Prostate gland (tissue), 2 donors: ENCODE data around the gene STK10. TPM values are rescaled to one million over a fixed set of nuclear protein-coding genes. Genes with fewer than 3 reads are reported as not detected.

Source experiments
- DNase-seq: peaks from one replicate; pipeline ENCODE4 v3.0.0-alpha.2; 2019; ENCODE audit warnings: low spot score
- H3K27ac ChIP-seq, 2 donors: fragments of 200-600 bp; sonication (generic); 2 replicates each; pipeline ENCODE4 v1.5.1; 2017 to 2019
- H3K27me3 ChIP-seq: fragments of 200-600 bp; sonication (generic); replicated peaks from 2 replicates; pipeline ENCODE4 v1.5.1; 2019; ENCODE audit not compliant: insufficient read depth
- H3K36me3 ChIP-seq, 2 donors: fragments of 200-600 bp; sonication (generic); 1 replicate in 1 of 2; 2 replicates in 1 of 2; pipeline versions ENCODE4 v1.5.1 to v1.8.1; 2017 to 2019
- H3K4me1 ChIP-seq: fragments of 200-600 bp; sonication (generic); replicated peaks from 2 replicates; pipeline ENCODE4 v1.5.1; 2019
- H3K4me3 ChIP-seq, 2 donors: fragments of 200-600 bp; sonication (generic); 2 replicates each; pipeline ENCODE4 v1.5.1; 2017 to 2019
- H3K9me3 ChIP-seq: fragments of 200-600 bp; sonication (generic); 2 replicates; pipeline ENCODE4 v1.5.1; 2017
- POLR2A ChIP-seq: fragments of 450-650 bp; IDR thresholded peaks from one replicate; pipeline ENCODE4 v1.6.1; 2016; ENCODE audit warnings: antibody characterized with exemption, mild to moderate bottlenecking
- POLR2AphosphoS5 ChIP-seq: sonication (generic); formaldehyde crosslinking; IDR thresholded peaks from one replicate; pipeline ENCODE4 v1.6.1; 2017; ENCODE audit warnings: antibody characterized with exemption
- WGBS: methylation state at CpG from one replicate; pipeline ENCODE4 v1.1.5; 2018; 5-methylcytosine and 5-hydroxymethylcytosine counted together
- intact Hi-C: fragments of 100-400 bp; cut with DNase I; formaldehyde crosslinking; loops from one replicate; pipeline ENCODE4 v1.14.2; 2022
- total RNA-seq, 2 donors: library from RNA; depleted of rRNA; stranded (reverse); fragments of >200 nt; gene quantifications; one replicate each; pipeline ENCODE4 v1.1.0, GENCODE V29; 2016
- TF ChIP-seq, protein P1 (sequence below), 4 experiments: fragments of 200-600 bp in 2 of 4; fragments of 450-650 bp in 2 of 4; sonication (generic) in 2 of 4; IDR thresholded peaks; 1 replicate in 3 of 4; 2 replicates in 1 of 4; pipeline ENCODE4 v1.5.1; 2016 to 2019; ENCODE audit warnings: antibody characterized with exemption in 4 of 4, mild to moderate bottlenecking in 2 of 4, moderate library complexity in 2 of 4

The STK10 gene
- total RNA-seq, 2 donors from 2014 or later = 4.6 to 73.3 TPM

DNA sequence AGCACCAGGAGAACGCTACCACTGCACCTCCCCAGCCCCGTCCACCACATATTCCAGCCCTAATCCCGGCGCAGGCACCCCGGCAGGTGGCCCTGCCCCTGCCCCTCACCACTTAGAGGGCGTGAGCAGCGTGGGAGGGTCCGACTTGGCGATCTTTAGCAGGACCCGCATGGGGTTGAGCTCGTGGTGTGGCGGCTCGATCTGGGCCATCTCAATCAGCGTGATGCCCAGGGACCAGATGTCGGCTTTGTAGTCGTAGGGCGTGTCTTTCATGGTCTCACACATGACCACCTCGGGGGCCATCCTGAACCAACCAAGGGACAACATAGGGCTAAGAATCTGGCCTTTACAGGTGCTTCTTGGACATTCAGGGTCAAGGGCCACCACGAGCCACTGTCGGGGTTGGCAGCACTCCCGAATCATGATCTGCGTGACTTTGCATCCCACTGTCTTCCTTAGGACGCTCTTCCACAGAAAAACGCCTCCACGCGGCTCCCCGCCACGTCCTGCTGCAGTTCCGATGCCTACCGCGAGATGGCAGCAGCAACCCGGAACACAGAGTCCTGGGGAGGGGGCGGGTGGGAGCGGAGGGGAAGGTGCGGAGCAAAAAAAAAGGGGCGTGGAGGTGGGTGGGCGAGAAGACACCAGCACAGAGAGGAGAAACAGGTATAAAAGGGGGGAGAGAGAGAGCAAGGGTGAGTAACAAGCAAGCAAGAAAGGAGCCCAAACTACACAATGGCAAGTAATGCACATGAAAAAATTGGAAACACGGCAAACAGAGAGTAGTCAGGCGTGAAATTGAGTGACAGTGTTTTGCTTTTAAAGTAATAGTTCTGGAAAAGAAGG, 81.3 kb downstream of the STK10 start:
- no peaks in the 10 kb centered on the region for H3K36me3 ChIP-seq
- TF ChIP-seq POLR2A (no peak), POLR2AphosphoS5 (peak; percentile 12)
- TF ChIP-seq, protein P1, sequence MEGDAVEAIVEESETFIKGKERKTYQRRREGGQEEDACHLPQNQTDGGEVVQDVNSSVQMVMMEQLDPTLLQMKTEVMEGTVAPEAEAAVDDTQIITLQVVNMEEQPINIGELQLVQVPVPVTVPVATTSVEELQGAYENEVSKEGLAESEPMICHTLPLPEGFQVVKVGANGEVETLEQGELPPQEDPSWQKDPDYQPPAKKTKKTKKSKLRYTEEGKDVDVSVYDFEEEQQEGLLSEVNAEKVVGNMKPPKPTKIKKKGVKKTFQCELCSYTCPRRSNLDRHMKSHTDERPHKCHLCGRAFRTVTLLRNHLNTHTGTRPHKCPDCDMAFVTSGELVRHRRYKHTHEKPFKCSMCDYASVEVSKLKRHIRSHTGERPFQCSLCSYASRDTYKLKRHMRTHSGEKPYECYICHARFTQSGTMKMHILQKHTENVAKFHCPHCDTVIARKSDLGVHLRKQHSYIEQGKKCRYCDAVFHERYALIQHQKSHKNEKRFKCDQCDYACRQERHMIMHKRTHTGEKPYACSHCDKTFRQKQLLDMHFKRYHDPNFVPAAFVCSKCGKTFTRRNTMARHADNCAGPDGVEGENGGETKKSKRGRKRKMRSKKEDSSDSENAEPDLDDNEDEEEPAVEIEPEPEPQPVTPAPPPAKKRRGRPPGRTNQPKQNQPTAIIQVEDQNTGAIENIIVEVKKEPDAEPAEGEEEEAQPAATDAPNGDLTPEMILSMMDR (IDR thresholded peaks at IDR 0.05) = peak; percentile 76 to 98 (median 89)
- WGBS = 25% methylated on average over 39 of the region's 39 CpGs
- intact Hi-C loops = loop anchor here (1.0 to 5.0 kb wide), 2 partner anchors 81 to 186 kb away; no protein-coding TSS in a partner anchor
- peaks cover 7% of the 10 kb centered on the region for H3K4me1 ChIP-seq
- H3K27ac ChIP-seq = no peak overlapping the region
- no peaks in the 10 kb centered on the region for H3K27me3 ChIP-seq
- peak overlapping the region; percentile 8 to 19 for H3K4me3 ChIP-seq
- DNase-seq = peak; percentile 39
- H3K9me3 ChIP-seq = no peaks in the 10 kb centered on the region

DNA sequence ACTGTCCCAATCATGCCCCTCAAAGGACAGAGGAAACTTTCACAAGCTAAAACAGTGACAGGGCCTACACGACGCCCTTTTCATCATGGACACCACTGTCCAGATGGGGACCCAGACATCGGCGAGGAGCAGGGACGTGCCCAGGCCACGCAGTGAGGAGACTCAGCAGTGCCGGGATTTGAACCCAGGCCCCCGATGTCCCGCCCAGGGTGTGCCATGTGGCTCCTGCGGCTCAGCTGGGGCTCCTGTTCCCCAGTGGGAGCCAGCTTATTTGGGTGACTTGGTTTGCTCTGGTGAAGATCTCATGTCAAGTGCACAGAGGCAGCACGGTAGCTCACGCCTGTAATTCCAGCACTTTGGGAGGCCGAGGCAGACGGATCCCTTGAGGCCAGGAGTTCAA, 82.2 kb downstream of the STK10 start:
- intact Hi-C loops = loop anchor here (5.0 kb wide), 1 partner anchor 186 kb away; no protein-coding TSS in a partner anchor
- H3K4me3 ChIP-seq = no peak overlapping the region
- H3K9me3 ChIP-seq = no peaks in the 10 kb centered on the region
- no peaks in the 10 kb centered on the region for H3K36me3 ChIP-seq
- TF ChIP-seq POLR2AphosphoS5 (no peak), POLR2A (no peak)
- TF ChIP-seq, protein P1 (IDR thresholded peaks at IDR 0.05) = no peak
- peaks cover under 1% of the 10 kb centered on the region for H3K4me1 ChIP-seq
- WGBS = 96% methylated on average over 14 of the region's 14 CpGs
- H3K27ac ChIP-seq = no peak overlapping the region
- DNase-seq = no peak
- H3K27me3 ChIP-seq = no peaks in the 10 kb centered on the region

DNA sequence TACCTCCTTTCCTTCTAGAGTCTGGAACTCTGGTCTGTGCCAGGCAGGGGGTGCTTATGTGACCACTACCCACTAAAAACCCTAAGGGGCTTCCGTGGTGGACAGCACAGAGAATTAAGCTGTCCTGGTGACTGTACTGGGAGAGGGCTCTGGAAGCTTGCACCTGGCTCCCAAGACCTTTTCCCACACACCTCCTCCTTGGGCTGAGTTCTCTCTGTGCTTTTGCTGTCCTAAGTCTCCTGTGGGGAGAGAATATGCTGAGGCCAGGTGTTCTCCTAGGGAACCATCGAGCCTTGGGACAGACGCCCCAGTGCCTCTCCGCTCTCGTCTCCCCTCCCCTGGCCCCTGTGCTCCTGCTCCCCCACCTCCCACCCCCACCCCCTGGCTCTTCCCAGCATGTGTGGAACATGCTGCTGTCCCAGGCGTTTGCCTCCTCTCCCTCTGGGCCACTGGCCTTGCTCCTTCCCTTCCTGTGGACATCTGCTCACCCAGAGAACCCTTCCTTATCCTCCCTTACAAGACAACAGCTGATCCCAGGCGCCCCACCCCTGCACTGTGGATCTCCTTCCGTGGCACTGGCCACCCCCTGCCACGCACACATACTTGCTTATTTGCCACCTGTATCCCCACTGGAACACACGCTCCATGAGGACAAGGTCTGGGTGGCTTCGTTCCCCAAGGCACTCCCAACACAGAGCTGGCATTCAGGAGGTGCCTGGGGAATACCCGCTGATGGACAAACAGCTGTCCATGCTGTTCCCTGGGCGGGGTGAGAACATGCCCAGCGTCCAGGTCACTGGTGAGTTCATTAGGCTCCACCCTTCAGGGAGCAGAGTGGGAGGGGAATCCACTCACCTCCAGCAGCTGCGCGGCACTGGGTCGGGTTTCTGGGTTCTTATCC, 83.0 kb downstream of the STK10 start:
- no peak for DNase-seq
- H3K27ac ChIP-seq = no peak overlapping the region
- H3K9me3 ChIP-seq = no peaks in the 10 kb centered on the region
- no peaks in the 10 kb centered on the region for H3K4me1 ChIP-seq
- no peaks in the 10 kb centered on the region for H3K36me3 ChIP-seq
- no peak overlapping the region for H3K4me3 ChIP-seq
- intact Hi-C loops = loop anchor here (5.0 kb wide), 1 partner anchor 187 kb away; no protein-coding TSS in a partner anchor
- WGBS = 90% methylated on average over 17 of the region's 17 CpGs
- TF ChIP-seq POLR2A (no peak), POLR2AphosphoS5 (no peak)
- TF ChIP-seq, protein P1 (IDR thresholded peaks at IDR 0.05) = no peak
- H3K27me3 ChIP-seq = no peaks in the 10 kb centered on the region

DNA sequence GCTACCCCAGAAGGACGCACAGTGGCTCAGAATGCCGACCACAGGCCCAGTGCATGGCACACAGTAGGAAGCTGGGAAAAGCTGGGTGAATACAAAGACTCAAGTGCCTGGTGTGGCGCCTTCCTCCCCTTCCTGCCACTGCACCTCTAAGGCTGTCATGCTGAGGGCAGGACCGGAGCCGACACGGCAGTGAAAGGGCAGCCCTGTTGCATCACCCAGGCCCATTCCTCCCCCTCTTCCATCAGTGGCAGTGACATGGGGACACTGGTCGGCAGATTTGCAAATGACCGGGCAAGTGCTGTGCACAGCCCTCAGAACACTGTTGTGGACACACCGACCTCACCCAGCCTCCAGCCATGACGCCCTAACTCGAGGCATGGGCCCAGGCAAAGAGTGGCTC, 84.0 kb downstream of the STK10 start:
- intact Hi-C loops = no loop called here
- WGBS = 89% methylated on average over 10 of the region's 11 CpGs
- no peaks in the 10 kb centered on the region for H3K36me3 ChIP-seq
- no peak overlapping the region for H3K27ac ChIP-seq
- no peaks in the 10 kb centered on the region for H3K9me3 ChIP-seq
- TF ChIP-seq POLR2A (no peak), POLR2AphosphoS5 (no peak)
- TF ChIP-seq, protein P1 (IDR thresholded peaks at IDR 0.05) = no peak
- DNase-seq = no peak
- no peaks in the 10 kb centered on the region for H3K27me3 ChIP-seq
- H3K4me1 ChIP-seq = no peaks in the 10 kb centered on the region
- H3K4me3 ChIP-seq = no peak overlapping the region
